GM19452 (cell line): ENCODE measurements around the gene RESP18.
"Not testable (repeated sequence)": the region's sequence is repeated elsewhere in the genome, so short reads cannot be mapped to it uniquely, and the experiment has no call there.

Experiments
- ATAC-seq: cut with Tn5 transposase; IDR thresholded peaks from one replicate; pipeline ENCODE4 v1.9.1; 2021; ENCODE audit not compliant: unreplicated experiment

RESP18 gene

GRCh38 chr2:219292616-219293015, 39.9 kb downstream of the RESP18 start:
- no peak for ATAC-seq

GRCh38 chr2:219291910-219292490, 40.5 kb downstream of the RESP18 start:
- no peak for ATAC-seq

- ATAC-seq = no peak
Measured at GRCh38 chr2:219291394-219291793, 41.1 kb downstream of the RESP18 start.

GRCh38 chr2:219290381-219291171, 42.0 kb downstream of the RESP18 start:
- ATAC-seq = no peak

- ATAC-seq = no peak
Measured at GRCh38 chr2:219289537-219290361, 42.8 kb downstream of the RESP18 start.

GRCh38 chr2:219289195-219289536, 43.4 kb downstream of the RESP18 start:
- no peak for ATAC-seq

- no peak for ATAC-seq
Measured at GRCh38 chr2:219287580-219288265, 44.8 kb downstream of the RESP18 start.

- not testable (repeated sequence) for ATAC-seq
Measured at GRCh38 chr2:219287116-219287440, 45.5 kb downstream of the RESP18 start.

- ATAC-seq = no peak
Measured at GRCh38 chr2:219286436-219287115, 46.0 kb downstream of the RESP18 start.

GRCh38 chr2:219285894-219286425, 46.6 kb downstream of the RESP18 start:
- ATAC-seq = no peak

- no peak for ATAC-seq
Measured at GRCh38 chr2:219285373-219285735, 47.2 kb downstream of the RESP18 start.

GRCh38 chr2:219284501-219285372, 47.8 kb downstream of the RESP18 start:
- ATAC-seq = no peak

- ATAC-seq = no peak
Measured at GRCh38 chr2:219282943-219283581, 49.5 kb downstream of the RESP18 start.

GRCh38 chr2:219282375-219282774, 50.2 kb downstream of the RESP18 start:
- no peak for ATAC-seq

- no peak for ATAC-seq
Measured at GRCh38 chr2:219281588-219281987, 51.0 kb downstream of the RESP18 start.

GRCh38 chr2:219280651-219281050, 51.9 kb downstream of the RESP18 start:
- no peak for ATAC-seq

GRCh38 chr2:219279916-219280516, 52.5 kb downstream of the RESP18 start:
- no peak for ATAC-seq

- ATAC-seq = peak; percentile 90
Measured at GRCh38 chr2:219279151-219279915, 53.2 kb downstream of the RESP18 start, which contains the start of gene DNAJB2. Gene DNAJB2, plus strand, starts transcription at chr2:219279366. Its CDS starts 468 bp downstream, at chr2:219279834.
